OCI-LY3 (cell line): ENCODE measurements around the gene LRRC17.

Experiments used
- H2AFZ ChIP-seq: fragments of 200-600, 300-600 bp; shearing (Covaris generic); 2 replicates; pipeline ENCODE4 v1.6.0; 2014; ENCODE audit warnings: antibody characterized with exemption, low read depth, low read length
- H3K27ac ChIP-seq: fragments of 200-600, 300-600 bp; sonication (generic); 2 replicates; pipeline ENCODE4 v1.5.1; 2014; ENCODE audit warnings: mild to moderate bottlenecking, low read length, moderate library complexity, mixed read lengths
- H3K27me3 ChIP-seq: fragments of 200-600, 300-600 bp; sonication (generic); 2 replicates; pipeline ENCODE4 v1.6.1; 2014; ENCODE audit warnings: low read depth, low read length, mixed read lengths
- H3K36me3 ChIP-seq: fragments of 200-600, 300-600 bp; sonication (generic); replicated peaks from 2 replicates; pipeline ENCODE3; 2014; ENCODE audit warnings: low read depth, low read length, mixed read lengths
- H3K4me1 ChIP-seq: fragments of 300-600, 200-600 bp; sonication (generic); 2 replicates; pipeline ENCODE4 v1.6.1; 2014; ENCODE audit warnings: low read length, mixed read lengths
- H3K4me2 ChIP-seq: fragments of 200-600, 300-600 bp; sonication (generic); 2 replicates; pipeline ENCODE4 v1.6.1; 2014; ENCODE audit warnings: low read length, mixed read lengths
- H3K4me3 ChIP-seq: fragments of 300-600, 200-600 bp; sonication (generic); 2 replicates; pipeline ENCODE4 v1.5.1; 2014; ENCODE audit warnings: antibody characterized with exemption, mild to moderate bottlenecking, low read length, moderate library complexity
- H3K79me2 ChIP-seq: fragments of 300-600, 200-600 bp; shearing (Covaris generic); 2 replicates; pipeline ENCODE4 v1.6.1; 2014; ENCODE audit warnings: mild to moderate bottlenecking, low read length, mixed read lengths
- H3K9ac ChIP-seq: fragments of 300-600, 200-600 bp; shearing (Covaris generic); 2 replicates; pipeline ENCODE4 v1.6.0; 2014; ENCODE audit warnings: mild to moderate bottlenecking, low read length, moderate library complexity
- H3K9me3 ChIP-seq: fragments of 200-600, 300-600 bp; shearing (Covaris generic); 2 replicates; pipeline ENCODE4 v1.6.1; 2014; ENCODE audit warnings: low read length, mixed read lengths; ENCODE audit not compliant: insufficient read depth
- H4K20me1 ChIP-seq: fragments of 200-600, 300-600 bp; sonication (generic); 2 replicates; pipeline ENCODE4 v1.6.1; 2016; ENCODE audit warnings: low read length, mixed read lengths; ENCODE audit not compliant: insufficient read depth
- EZH2phosphoT487 ChIP-seq: fragments of 200-600 bp; shearing (Covaris generic); IDR thresholded peaks from 2 replicates; pipeline ENCODE4 v1.6.1; 2018; ENCODE audit warnings: antibody characterized with exemption, mixed run types, low read depth
- TF ChIP-seq, protein P1 (sequence below): fragments of 200-600, 300-600 bp; sonication (generic); IDR thresholded peaks from 2 replicates; pipeline ENCODE4 v1.5.1; 2014; ENCODE audit warnings: antibody characterized with exemption, low read length, low read depth

Gene LRRC17

DNA sequence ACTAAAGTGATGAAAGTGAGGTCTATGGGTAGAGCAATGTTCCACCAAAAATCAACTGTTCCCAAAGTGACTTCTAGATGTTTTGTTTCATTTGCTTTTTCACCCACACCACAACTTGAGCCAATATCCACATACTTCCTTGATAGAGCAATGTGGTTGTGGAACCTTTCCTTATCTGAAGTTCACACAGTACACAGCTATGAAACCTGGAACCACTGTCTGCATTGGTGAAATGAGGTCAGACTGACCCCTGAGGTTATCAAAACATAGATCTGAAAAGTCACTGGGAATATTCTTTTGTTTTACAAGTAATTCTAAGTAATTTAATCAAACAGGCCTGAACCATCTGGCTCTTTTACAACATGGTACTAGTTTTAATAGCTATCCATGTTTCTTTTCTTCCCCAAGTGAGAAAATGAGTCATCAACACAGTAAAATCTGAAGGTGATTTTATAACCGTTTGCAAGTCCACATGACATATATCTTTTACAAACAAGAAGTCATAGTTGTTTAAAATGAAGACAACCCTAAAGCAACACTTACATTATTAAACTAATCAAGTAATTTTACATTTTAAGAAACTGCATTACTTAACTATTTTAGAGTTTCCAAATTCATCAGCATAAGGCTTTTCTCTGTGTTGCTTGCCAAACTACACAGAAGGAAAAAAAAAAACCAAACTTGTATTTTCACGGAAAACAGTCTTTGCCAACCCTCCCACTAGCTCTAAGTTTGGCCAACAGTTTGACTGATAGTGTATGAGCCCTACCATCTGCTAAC, 80.3 kb downstream of the LRRC17 start:
- Histone ChIP-seq H3K4me2 (no peak overlapping the region), H3K9me3 (0 out of 2 replicates have a peak, but pooled peaks cover 3% of the 10 kb centered on the region), H3K9ac (no peak overlapping the region), H3K36me3 (no peaks in the 10 kb centered on the region), H2AFZ (no peak overlapping the region), H3K27ac (no peak overlapping the region), H3K4me1 (no peaks in the 10 kb centered on the region), H3K79me2 (no peaks in the 10 kb centered on the region), H4K20me1 (no peaks in the 10 kb centered on the region), H3K4me3 (no peak overlapping the region), H3K27me3 (no peaks in the 10 kb centered on the region)
- TF ChIP-seq EZH2phosphoT487 = no peak
- TF ChIP-seq, protein P1, sequence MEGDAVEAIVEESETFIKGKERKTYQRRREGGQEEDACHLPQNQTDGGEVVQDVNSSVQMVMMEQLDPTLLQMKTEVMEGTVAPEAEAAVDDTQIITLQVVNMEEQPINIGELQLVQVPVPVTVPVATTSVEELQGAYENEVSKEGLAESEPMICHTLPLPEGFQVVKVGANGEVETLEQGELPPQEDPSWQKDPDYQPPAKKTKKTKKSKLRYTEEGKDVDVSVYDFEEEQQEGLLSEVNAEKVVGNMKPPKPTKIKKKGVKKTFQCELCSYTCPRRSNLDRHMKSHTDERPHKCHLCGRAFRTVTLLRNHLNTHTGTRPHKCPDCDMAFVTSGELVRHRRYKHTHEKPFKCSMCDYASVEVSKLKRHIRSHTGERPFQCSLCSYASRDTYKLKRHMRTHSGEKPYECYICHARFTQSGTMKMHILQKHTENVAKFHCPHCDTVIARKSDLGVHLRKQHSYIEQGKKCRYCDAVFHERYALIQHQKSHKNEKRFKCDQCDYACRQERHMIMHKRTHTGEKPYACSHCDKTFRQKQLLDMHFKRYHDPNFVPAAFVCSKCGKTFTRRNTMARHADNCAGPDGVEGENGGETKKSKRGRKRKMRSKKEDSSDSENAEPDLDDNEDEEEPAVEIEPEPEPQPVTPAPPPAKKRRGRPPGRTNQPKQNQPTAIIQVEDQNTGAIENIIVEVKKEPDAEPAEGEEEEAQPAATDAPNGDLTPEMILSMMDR = no peak

- H3K4me3 ChIP-seq = no peak overlapping the region
- H3K27me3 ChIP-seq = no peaks in the 10 kb centered on the region
- no peaks in the 10 kb centered on the region for H3K4me1 ChIP-seq
- no peak overlapping the region for H2AFZ ChIP-seq
- no peak overlapping the region for H3K4me2 ChIP-seq
- 0 out of 2 replicates have a peak, but pooled peaks cover 3% of the 10 kb centered on the region for H3K9me3 ChIP-seq
- no peaks in the 10 kb centered on the region for H4K20me1 ChIP-seq
- no peaks in the 10 kb centered on the region for H3K36me3 ChIP-seq
- H3K9ac ChIP-seq = no peak overlapping the region
- TF ChIP-seq, protein P1 = no peak
- TF ChIP-seq EZH2phosphoT487 = no peak
- no peak overlapping the region for H3K27ac ChIP-seq
- H3K79me2 ChIP-seq = no peaks in the 10 kb centered on the region
Observed at GRCh38 chr7:102993718-102994029, 80.9 kb downstream of the LRRC17 start.

DNA sequence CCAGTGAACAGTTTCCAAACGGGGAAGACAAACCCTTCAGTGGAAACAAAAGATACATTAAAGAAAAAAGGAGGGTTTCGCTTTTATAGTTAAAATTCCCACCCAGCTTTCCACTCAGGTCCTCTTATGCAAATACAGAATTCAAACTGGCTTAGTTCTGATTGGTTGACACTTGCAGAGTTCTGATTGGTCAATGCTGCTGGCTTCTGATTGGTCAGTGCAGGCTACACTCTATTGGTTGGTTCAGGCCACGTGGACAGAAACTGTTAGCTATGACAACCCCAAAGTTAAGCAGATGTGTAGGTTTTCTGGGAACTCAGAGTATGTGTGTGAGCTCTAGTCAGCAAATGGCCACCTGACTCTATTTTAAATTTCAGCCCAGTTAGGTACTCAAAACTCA, 81.8 kb downstream of the LRRC17 start:
- no peak overlapping the region for H3K27ac ChIP-seq
- H3K9me3 ChIP-seq = 0 out of 2 replicates have a peak, but pooled peaks cover 3% of the 10 kb centered on the region
- H3K79me2 ChIP-seq = no peaks in the 10 kb centered on the region
- H3K4me2 ChIP-seq = no peak overlapping the region
- no peak overlapping the region for H2AFZ ChIP-seq
- no peaks in the 10 kb centered on the region for H3K36me3 ChIP-seq
- H3K9ac ChIP-seq = no peak overlapping the region
- H3K4me1 ChIP-seq = no peaks in the 10 kb centered on the region
- TF ChIP-seq EZH2phosphoT487 = no peak
- TF ChIP-seq, protein P1 = no peak
- H4K20me1 ChIP-seq = no peaks in the 10 kb centered on the region
- H3K27me3 ChIP-seq = no peaks in the 10 kb centered on the region
- H3K4me3 ChIP-seq = no peak overlapping the region
